ENCODE results near the gene PLXNA4.

DNA sequence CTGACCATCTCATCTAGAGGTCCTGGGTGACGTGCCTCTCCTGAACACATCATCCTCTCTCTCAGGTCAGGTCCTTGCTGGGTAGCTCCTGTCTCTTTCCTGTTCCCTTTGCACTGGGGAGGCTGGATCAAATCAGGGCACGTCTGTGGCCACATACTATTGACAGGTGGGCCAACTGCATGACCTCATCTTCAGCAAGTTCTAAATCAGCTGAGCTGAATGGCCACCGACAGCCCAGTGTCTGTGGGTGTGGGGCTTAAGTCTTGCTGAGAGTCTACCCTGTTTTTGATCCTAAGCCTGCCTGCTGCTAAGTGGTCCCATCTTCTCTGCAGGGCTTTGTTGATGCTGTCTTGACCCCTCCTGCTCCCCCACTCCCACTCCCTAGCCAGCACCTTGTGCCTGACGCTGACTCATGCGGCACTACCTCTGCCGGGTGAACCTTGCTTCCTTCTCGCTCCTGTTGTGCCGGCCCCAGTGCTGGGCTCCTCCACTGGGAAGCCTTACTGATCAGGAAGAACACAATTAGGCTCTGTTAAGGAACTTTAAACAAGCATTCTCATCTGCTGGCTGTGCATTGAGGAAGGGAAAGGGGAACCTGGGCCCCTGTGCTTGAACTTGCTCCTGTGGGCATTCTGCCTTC, 440.4 kb downstream of the PLXNA4 start:
- TF ChIP-seq, protein P1, sequence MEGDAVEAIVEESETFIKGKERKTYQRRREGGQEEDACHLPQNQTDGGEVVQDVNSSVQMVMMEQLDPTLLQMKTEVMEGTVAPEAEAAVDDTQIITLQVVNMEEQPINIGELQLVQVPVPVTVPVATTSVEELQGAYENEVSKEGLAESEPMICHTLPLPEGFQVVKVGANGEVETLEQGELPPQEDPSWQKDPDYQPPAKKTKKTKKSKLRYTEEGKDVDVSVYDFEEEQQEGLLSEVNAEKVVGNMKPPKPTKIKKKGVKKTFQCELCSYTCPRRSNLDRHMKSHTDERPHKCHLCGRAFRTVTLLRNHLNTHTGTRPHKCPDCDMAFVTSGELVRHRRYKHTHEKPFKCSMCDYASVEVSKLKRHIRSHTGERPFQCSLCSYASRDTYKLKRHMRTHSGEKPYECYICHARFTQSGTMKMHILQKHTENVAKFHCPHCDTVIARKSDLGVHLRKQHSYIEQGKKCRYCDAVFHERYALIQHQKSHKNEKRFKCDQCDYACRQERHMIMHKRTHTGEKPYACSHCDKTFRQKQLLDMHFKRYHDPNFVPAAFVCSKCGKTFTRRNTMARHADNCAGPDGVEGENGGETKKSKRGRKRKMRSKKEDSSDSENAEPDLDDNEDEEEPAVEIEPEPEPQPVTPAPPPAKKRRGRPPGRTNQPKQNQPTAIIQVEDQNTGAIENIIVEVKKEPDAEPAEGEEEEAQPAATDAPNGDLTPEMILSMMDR (IDR thresholded peaks at IDR 0.05; ENCODE audit: low read depth, low read length), result no peak
- TF ChIP-seq MYC (IDR thresholded peaks at IDR 0.05; ENCODE audit: low read depth, low read length), result no peak
- TF ChIP-seq POLR2A (IDR thresholded peaks at IDR 0.05; ENCODE audit: extremely low read depth, insufficient read length), result no peak
- TF ChIP-seq, protein P2, sequence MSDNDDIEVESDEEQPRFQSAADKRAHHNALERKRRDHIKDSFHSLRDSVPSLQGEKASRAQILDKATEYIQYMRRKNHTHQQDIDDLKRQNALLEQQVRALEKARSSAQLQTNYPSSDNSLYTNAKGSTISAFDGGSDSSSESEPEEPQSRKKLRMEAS (IDR thresholded peaks at IDR 0.05; ENCODE audit: low read depth, low read length), result no peak
